HL-60/S4 (cell line): ENCODE measurements around the gene DEFB124.
"Not testable (repeated sequence)": the region's sequence is repeated elsewhere in the genome, so short reads cannot be mapped to it uniquely, and the experiment has no call there.

Experiments used
- in situ Hi-C: fragments of 300-500 bp; cut with MboI; formaldehyde crosslinking; loops from 2 replicates; pipeline ENCODE4 v1.14.3; 2022; ENCODE audit warnings: low sequenced_read_pairs

Gene DEFB124

DNA sequence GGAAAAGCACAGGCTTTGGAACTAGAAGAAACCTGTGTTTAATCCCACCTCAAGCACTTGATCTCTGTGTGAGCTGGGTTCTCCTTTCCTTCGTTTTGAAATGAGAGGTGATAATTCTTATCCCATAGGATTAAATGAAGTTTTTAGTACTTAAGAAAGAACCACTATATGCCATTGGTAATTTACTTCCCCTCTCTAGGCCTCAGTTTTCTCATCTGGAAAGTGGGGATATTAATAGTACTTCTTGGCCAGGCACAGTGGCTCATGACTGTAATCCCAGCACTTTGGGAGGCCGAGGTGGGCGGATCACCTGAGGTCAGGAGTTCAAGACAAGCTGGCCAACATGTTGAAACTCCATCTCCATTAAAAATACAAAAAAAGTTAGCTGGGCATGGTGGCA is 14.2 kb upstream of the DEFB124 start:
- in situ Hi-C loops = no loop called here

DNA sequence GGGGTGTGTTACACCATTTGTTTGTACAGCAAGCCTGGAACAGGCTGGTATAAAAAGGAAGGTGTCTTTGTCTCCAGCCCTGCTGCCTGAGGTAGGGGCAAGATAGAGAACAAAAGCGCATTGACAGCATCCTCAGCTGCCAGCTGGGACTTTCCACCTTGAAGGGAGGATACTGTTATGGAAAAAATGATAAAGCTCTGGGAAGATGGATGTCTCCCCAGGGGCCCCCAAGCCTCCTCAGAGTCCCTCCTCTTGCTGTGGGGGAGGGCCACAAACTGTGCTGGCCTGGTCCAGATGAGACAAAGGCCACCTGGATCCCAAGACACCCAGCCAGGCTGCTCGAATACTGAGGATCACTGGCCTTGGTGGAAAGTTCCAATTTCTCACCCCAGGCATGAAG is 13.2 kb upstream of the DEFB124 start:
- in situ Hi-C loops = no loop called here

- in situ Hi-C loops = no loop called here
Observed at GRCh38 chr20:31485450-31486339, 10.8 kb upstream of the DEFB124 start.

DNA sequence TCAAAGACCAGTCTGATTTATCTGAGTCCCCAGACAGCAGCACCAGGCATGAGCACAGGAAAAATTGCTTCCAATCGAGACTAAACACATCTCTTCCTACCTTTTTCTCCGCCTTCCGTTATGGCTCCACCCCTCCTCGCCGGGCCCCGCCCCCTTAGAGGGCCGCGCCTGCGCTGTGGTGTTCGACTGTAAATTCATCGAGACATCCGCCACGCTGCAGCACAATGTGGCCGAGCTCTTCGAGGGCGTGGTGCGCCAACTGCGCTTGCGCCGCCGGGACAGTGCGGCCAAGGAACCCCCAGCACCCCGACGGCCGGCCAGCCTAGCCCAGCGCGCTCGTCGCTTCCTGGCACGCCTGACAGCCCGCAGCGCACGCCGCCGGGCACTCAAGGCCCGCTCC is 9.1 kb upstream of the DEFB124 start:
- in situ Hi-C loops = no loop called here

- in situ Hi-C loops = no loop called here
Observed at GRCh38 chr20:31476643-31477215, 1.8 kb upstream of the DEFB124 start.

- in situ Hi-C loops = no loop called here
Observed at GRCh38 chr20:31476294-31476585, 1.3 kb upstream of the DEFB124 start.

GRCh38 chr20:31475472-31476293 is 756 bp upstream of the DEFB124 start:
- in situ Hi-C loops = no loop called here

GRCh38 chr20:31474097-31474436 is 860 bp downstream of the DEFB124 start:
- in situ Hi-C loops = no loop called here

DNA sequence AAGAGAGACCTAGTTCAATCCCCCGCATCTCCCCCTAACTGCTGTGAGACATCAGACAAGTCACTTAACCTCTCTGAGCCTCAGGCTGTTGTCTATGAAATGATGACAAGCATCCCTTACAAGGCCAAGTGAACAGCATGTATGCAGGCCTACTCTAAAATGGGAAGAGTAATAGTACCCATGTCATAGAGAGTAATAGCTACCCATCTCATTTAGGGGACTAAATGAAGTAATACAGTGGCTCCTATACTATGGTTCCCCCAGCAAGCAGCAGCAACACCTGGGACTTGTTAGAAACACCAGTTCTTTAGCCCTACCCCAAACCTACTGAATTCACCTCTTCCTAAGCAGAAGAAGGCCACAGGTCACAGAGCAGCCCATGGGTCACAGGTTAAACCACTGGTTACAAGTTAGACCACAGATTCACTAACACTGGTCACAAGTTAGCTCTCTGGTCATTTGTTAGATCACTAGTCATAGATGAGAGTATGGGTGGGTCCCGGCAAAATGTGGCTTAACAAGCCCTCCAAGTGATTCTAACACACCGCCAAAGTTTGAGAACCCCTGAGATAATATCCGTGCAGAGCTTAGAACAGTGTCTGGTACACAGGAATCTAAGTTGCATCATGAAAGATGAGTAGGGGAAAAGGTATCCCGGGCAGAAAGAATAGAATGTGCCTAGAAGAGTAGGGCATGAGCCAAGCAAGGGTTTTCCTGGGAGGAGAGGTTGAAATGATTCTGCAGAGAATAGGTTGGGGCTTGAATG is 1.4 kb downstream of the DEFB124 start:
- in situ Hi-C loops = no loop called here

DNA sequence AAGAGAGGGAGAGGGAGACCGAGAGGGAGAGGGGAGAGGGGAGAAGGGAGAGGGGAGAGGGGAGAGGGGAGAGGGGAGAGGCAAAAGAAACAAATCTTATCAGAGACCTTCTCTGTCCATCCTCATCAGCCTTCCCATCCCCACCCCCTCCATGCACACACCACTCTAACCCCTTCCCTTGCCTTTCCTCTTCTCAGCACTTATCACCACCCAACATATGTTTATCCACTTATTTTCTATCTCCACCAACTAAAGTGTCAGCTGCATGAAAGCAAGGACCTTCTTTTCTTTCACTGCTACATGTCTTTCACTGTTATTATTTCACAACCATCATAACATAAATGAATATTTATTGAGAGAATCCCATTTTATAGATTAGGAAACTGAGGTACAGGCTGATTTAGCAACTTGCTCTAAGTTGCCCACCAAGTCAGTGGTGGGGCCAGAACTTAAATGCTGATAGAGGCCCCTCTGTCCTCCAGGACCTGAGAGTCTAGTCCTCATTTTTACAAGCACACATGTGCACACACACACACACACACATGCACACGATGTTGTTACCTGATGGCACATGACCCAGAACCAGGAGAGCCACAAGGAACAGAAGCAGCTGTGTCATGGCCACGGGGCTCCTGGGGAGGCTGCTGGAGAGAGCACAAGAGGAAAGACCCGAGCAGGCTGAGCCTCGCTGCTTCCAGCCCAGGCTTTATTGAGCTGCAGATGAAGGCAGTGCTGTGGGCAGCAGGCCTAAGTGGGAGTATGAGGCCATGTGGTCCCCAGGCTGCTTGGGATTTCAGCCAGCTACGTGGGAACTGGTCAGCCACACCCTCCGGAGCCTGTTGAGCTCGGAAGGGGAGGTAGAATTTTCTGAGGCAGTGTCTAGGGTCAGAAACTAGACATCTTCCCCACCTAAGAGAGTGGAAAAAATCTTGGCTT is 2.3 kb downstream of the DEFB124 start:
- in situ Hi-C loops = no loop called here

- in situ Hi-C loops = not testable (repeated sequence)
Observed at GRCh38 chr20:31470946-31471345, 4.0 kb downstream of the DEFB124 start.

DNA sequence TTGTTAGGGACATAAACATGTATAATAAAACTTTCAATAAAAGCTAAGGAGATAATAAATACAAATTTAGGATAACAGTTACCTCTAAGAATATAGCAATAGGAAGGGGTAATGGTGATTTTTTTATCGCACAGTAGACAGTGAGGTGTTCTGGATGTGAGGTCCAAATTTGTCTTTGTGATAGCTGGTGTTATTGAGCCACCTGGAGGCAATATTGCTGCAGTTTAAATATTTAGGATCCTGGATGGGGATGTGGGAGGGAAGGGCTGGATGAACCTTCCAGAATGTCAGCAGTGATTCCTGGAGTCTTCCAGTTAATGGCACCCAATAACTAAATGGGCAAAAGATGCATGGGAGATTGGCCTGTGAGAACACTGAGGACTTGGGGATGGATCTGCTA is 20.6 kb downstream of the DEFB124 start:
- in situ Hi-C loops = no loop called here

GRCh38 chr20:31452575-31452974 is 22.4 kb downstream of the DEFB124 start:
- in situ Hi-C loops = no loop called here

DNA sequence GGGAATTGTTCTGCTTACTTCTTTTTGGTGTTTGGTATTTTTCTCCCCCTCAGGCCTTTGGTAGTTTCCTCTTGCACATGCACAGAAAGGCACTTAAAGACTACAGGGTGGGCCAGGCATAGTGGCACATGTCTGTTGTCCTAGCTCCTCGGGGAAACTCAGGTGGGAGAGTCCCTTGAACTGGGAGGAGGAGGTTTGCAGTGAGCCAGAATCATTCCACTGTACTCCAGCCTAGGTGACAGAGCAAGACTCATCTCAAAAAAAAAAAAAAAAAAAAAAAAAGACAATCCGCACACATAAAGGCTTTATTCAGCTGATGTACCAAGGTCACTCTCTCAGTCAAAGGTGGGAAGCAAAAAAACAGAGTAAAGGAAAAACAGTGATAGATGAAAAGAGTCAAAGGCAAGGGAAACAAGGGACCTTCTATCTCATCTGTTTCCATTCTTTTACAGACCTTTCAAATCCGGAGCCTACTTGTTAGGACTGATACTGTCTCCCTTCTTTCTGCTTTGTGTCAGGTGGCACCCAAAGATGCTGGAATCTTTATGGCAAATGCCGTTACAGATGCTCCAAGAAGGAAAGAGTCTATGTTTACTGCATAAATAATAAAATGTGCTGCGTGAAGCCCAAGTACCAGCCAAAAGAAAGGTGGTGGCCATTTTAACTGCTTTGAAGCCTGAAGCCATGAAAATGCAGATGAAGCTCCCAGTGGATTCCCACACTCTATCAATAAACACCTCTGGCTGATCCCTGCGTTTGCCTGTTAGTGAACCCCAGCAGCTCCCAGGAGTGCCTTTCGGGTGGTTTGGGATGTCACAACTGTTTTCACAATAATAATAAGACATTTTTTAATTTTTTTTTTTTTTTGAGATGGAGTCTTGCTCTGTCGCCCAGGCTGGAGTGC is 25.2 kb downstream of the DEFB124 start:
- in situ Hi-C loops = no loop called here

DNA sequence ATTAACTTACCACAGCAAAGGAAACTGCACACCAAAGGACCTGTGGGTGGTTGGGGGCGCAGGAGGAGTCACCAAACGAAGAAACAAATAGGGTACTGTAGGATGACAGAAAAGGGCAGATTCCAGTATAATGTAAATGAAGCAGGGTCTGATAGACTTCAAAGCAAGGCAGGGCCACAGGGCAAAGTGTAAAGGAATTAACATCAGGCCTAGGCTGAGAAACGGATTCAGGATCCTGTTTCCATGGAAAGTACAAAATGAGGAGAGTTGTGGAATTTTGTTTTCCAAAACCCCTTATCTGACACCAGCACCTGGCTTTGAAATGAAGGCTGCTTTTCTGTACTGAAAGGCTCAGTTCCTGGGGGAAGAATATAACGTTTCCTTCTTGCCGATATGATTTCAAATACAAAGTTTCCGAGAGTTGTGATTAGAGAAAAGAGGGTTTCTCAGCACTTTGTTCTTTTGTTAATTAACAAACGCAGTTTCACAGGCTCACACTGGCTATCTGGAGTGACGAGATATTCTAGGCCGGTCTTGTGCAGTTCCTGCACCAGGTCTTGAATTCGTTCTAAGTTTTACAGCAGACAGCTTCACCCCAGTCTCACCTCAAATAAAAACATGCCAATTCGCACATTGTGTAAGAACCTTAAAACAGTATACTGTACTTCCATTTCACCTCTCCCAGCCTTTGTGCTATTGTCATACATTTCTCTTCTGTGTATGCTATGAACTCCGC is 28.7 kb downstream of the DEFB124 start:
- in situ Hi-C loops = no loop called here

DNA sequence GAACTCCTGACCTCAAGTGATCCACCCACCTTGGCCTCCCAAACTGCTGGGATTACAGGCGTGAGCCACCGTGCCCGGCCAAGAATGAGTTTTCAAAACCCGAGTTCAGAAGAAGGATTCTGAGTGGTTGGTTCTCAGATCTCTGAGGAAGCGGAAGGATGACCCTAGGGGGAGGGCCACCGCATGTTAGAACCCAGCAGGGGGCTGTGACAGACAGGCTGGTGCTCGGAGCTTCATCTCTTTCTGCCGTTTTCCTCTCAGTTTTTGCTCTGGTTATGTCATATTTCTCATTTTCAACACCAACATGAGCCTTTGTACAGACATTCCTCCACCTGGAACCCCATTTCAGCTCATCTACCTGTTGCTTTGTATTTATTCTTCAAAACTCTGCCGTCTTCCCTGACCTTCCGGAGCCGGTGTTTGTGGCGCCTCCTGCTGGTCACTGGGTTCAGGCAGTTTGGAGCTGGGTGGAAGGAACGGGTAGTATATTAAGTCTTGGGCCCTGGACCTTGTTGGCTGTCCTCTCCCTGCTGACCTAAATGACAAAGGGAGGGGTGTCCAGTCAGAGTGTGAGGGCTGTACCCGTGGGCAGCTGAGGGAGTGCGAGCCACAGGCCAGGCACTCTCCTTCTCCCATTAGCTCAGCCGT is 34.8 kb downstream of the DEFB124 start, which contains the start of gene DEFB123:
Gene DEFB123 (plus strand): TSS at position 621 of the 648 bp plus-strand sequence. CDS start 67 bp downstream, outside the sequence.
- in situ Hi-C loops = no loop called here

GRCh38 chr20:31430568-31431115 is 44.3 kb downstream of the DEFB124 start:
- in situ Hi-C loops = no loop called here
